GM18499 (cell line): ENCODE results near the gene SIRT2.

ENCODE experiments used
- ATAC-seq: cut with Tn5 transposase; IDR thresholded peaks from one replicate; pipeline ENCODE4 v1.9.1; 2021; ENCODE audit warnings: moderate number of reproducible peaks; ENCODE audit not compliant: insufficient read depth, unreplicated experiment

The SIRT2 gene

GRCh38 chr19:38849147-38849859 lies 50.1 kb downstream of the SIRT2 start:
- ATAC-seq = no peak

- no peak for ATAC-seq
Measured at GRCh38 chr19:38848299-38849146, 50.9 kb downstream of the SIRT2 start.

DNA sequence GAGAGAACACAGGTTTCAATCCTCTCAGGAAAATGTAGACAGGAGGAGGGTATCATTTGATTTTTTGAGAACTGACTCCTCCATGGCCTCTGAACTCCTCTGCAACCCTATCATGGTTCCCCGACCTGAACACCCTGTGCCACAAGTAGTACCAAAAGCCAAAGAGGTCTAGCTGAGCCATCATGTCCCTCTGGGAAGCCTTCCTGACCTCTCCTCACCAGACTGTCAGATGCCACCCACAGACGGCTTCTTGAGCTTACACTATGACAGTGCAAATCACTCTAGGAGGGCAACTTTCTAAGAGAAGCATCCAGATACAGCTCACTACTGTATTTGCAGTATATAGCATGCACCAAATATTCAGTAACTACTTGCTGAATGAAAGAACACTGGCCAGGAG lies 53.3 kb downstream of the SIRT2 start:
- ATAC-seq = no peak

DNA sequence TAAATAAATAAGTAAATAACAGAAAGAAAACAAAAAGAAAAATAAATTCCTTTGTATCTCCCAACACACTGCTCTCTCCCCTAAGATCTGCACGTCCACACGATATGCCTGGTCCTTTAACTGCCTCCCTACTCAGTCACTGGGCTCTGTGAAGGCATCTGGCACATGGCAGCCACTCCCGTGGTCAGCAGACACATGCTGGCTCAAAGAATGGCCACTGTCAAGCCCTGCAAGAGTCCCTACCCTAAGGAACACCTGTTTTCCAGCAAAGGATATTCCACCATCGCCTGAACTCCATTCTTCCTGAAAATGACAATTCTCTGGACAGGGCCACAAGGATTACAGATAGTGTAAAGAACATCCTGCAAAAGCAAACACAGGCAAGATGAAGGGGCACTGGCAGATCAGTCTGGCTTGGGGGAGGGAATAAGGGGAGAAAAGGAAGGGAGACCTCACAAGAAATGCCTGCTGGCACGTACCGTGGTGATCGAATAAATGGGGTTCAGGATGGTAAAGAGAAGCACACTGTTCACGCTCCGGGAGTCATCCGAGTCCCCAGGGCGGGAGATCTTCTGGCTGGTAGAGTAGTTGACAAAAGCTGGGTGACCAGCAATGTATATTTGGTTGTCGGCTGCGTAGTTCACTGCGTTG lies 53.9 kb downstream of the SIRT2 start:
- ATAC-seq = no peak

GRCh38 chr19:38844093-38844686 lies 55.2 kb downstream of the SIRT2 start:
- ATAC-seq = no peak

DNA sequence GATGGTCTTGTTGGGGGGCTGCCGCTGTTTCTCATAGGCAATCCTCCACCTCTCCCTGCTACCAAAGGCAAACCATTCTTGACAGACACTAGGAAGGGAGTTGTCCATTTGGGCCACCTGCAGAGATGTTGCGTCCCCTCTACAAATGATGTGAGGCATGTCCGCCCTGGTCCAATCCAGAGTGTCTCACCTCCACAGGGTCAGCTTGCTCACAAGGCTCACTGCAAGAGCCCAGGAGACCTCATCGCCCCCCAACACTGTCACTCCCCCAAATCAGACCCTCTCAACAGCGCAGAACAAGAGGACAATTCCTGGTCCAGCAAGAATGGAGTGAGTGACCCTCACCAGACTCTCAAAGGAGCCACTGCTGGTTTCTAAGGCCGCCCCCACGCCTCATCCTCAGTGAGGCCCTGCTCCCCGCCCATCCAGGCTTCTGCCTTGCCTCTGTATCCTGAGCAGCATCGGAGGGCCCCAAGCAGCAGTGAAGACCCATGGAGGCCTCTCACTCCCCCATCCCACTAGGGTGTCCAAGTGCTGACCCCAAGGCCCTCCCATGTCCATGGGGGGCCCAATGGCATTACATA lies 56.2 kb downstream of the SIRT2 start:
- ATAC-seq = no peak

DNA sequence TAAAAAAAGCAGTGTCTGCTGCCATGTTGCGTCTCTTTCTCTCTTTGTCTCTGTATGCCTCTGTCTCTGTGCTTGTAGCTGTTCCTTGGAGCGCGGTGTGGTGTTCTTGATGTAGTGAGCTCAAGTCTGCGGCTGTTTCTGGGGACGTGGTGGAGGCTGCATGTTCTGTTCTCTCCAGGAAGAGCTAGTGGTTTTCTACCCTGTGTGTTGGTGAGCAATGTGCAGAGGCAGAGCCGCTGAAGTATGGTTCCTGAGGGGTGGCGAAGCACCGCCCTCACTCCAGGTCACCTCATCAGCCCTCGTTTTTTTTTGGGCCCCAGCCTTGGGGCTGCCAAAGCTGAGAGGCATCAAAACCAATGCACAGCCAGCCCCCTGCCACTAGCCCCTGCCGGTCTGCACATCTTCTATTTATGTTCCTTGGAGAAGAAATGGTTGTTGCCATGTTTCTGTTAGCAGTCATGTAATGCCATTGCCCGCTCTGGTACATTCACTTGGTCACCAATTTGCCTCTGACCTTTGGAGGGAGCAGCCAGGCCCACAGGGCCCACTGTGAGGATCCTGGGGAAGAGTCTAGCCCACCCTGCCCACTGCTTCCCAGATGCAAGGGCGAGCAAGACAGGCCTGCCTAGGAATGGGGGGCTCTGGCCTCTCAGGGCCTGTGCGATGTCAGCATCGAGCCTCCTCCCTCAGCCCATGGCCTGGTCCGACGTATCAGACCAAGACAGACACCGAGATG lies 56.8 kb downstream of the SIRT2 start:
- no peak for ATAC-seq

- no peak for ATAC-seq
Measured at GRCh38 chr19:38841787-38842438, 57.5 kb downstream of the SIRT2 start.

DNA sequence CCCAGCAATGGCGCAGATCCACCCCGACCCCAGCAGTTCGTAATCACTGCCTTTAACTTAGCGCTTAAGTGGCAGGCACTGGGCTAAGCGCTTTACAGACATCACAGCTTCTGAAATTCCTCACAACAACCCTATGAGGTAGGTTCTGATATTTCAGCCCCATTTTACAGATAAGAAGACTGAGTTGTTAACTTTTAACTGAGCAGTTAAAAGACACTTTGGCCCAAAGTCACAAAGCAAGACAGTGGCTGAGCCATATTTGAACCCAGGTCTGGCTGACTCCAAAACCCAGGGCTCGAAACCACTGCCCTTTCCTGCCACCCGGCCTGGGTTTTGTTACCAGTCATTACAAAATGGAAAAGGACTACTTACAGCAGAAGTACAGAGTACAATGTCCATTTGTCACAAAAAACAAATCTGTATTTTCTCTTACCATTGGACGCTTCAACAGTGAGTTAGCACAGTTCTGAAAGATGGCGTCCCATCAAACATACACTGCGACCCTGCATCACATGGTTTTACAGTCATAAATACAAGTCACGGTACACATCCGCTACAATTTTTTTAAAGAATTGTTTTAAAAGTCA lies 58.1 kb downstream of the SIRT2 start:
- no peak for ATAC-seq

DNA sequence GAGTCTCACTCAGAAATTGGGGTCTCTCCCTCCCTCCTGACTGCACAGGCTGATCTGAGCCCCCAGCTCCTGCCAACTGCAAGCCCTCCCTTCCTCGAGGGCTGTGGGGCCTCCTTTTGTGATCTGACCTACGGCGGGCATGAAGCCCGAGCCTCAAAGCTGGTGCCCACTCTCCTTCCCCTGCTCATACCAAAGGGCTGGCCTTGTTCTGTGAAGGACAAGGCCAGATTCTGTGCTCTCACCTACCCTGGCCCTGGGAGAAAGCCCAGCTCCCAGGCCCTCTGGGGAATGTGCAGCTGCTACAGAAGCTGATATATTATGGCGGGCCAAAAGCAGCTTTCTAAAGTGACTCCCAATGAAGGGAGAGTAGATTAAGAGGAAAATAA lies 58.8 kb downstream of the SIRT2 start:
- no peak for ATAC-seq

GRCh38 chr19:38839816-38840582 lies 59.4 kb downstream of the SIRT2 start:
- no peak for ATAC-seq

- ATAC-seq = no peak
Measured at GRCh38 chr19:38838986-38839761, 60.2 kb downstream of the SIRT2 start.

DNA sequence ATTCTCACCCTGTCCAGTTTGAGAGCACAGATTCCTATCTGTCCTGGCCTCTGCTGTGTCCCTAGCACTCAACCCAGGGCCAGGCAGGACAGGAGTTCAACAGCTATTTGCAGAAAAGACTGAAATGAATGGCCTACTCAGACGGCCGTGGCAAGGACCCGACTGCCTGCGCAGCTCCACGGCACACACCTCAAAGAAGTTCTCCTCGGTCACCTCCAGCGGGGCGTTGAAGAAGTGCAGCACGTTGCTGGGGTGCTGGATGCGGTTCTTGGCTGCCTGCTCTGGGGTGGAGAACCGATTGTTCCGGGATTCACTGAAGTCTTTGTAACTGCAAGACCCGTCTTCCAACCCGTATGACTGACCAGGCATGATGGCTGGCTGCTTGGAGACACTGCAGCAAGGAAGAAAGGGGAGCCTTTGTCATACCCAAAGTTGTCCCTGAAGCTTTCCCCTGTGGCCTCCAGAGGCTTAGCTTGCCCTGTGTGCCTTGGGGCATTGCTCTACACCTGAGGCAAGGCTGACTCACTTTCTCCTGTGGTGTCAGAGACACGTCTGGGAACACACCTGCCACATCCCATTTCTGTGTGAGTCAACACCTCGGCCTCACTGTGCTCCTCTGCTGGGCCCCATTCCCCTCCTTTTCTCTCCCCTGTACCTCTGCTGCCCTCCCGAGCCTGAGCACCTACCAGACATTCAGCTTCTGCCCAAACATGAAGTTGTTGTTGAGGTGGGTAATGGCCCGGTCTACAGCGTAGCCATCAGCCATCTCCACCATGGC lies 61.0 kb downstream of the SIRT2 start:
- ATAC-seq = no peak

DNA sequence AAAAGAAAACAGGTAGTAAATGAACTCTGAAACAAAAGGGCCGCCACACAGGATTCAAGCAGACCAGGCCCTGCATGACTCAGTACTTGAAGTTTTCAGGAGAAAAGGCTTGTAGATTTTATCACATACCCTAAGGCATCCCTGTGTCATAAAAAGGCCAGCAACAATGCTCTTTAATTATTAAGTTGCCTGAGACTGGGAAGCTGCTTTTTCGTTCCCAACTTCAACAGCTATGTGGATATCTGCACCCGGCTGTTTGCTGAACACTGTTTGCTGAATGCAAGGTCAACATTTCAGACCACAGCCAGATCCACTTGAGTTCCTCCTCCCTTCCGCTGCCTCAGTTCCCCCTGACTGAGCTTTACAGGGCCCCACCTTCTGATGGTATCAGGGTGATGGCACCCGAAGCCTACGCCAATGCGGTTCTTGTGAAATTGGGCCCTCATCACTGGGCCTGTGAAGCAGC lies 61.7 kb downstream of the SIRT2 start:
- no peak for ATAC-seq

GRCh38 chr19:38836983-38837626 lies 62.3 kb downstream of the SIRT2 start:
- no peak for ATAC-seq
